Mammary epithelial cell (primary cell): Measurements from ENCODE around the gene CCDC117.

Source experiments
- EZH2 ChIP-seq: IDR thresholded peaks from 2 replicates; pipeline ENCODE4 v1.6.1; 2012; ENCODE audit warnings: low read length, inconsistent platforms, borderline replicate concordance
- TF ChIP-seq, protein P1 (sequence below), 2 donors: IDR thresholded peaks in 1 of 2; conservative IDR thresholded peaks in 1 of 2; 2 replicates each; pipeline ENCODE4 v1.5.1; 2011 to 2012; ENCODE audit warnings: inconsistent platforms in 2 of 2, low read length in 2 of 2, mild to moderate bottlenecking in 2 of 2, control low read depth in 1 of 2, low read depth in 1 of 2; ENCODE audit not compliant: insufficient read depth in 1 of 2; ENCODE audit errors: extremely low read depth in 1 of 2

DNA sequence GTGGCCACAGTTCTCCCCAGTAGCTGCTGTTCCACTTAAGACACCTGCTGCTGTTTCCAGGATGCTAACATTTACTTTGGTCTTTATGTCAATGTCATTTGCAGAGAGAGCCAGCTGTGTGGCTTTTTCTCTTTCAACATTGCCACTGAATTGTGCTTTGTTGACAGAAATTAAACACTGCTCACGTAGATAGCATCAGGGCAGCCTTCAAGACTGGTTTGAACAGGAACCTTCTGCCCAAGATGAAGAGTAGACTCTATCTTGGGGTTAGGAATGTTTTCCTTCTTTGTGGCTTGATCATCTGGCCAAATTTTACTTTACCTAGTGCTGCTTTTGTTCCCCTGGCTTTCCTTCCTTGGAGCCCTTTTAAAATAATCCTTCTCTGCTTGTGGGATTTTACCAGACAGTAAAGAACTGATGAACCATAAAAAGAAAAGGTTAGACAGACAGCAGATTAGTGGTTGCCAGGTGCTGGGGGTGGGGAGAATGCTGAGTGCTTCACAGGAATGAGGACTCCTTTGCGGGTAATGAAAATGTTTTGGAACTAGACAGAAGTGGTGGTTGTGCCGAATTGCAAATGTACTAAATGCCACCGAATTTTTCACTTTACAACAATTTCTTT lies 50.5 kb downstream of the CCDC117 start:
- TF ChIP-seq, protein P1, sequence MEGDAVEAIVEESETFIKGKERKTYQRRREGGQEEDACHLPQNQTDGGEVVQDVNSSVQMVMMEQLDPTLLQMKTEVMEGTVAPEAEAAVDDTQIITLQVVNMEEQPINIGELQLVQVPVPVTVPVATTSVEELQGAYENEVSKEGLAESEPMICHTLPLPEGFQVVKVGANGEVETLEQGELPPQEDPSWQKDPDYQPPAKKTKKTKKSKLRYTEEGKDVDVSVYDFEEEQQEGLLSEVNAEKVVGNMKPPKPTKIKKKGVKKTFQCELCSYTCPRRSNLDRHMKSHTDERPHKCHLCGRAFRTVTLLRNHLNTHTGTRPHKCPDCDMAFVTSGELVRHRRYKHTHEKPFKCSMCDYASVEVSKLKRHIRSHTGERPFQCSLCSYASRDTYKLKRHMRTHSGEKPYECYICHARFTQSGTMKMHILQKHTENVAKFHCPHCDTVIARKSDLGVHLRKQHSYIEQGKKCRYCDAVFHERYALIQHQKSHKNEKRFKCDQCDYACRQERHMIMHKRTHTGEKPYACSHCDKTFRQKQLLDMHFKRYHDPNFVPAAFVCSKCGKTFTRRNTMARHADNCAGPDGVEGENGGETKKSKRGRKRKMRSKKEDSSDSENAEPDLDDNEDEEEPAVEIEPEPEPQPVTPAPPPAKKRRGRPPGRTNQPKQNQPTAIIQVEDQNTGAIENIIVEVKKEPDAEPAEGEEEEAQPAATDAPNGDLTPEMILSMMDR (conservative IDR thresholded peaks at IDR 0.05 in 1 of 2, IDR thresholded peaks at IDR 0.05 in 1 of 2; ENCODE audit: extremely low read depth in 1 of 2, insufficient read depth in 1 of 2, low read depth in 1 of 2, low read length in 2 of 2): no peak
- no peak for TF ChIP-seq EZH2
